Measurements from ENCODE around the gene FOXK1. TPM values are rescaled to one million over a fixed set of nuclear protein-coding genes. Genes with fewer than 3 reads are reported as not detected.

FOXK1 gene
- total RNA-seq, 2 donors from 2014 or later, result 17.3 to 47.5 TPM

DNA sequence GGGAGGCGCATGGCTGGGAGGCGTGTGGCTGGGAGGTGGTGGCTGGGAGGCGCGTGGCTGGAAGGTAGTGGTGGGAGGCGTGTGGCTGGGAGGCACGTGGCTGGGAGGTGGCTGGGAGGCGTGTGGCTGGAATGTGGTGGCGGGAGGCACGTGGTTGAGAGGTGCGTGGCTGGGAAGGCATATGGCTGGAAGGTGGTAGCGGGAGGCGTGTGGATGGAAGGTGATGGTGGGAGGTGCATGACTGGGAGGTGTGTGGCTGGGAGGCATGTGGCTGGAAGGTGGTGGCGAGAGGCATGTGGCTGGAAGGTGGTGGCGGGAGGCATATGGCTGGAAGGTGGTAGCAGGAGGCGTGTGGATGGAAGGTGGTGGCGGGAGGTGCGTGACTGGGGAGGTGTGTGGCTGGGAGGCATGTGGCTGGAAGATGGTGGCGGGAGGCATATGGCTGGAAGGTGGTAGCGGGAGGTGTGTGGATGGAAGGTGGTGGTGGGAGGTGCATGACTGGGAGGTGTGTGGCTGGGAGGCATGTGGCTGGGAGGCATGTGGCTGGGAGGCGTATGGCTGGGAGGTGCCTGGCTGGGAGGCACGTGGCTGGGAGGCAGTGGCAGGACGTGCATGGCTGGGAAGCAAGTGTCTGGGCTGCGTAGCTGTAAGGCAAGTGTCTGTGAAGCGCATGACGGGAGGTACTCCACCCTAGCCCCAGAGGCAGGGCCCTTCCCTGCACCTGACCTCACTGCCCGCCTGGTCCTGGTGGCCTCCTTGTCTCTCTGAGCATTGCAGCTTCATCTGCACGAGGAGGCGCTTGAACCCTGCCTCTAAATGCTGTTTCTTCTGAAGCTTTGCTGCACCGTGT, 35.1 kb downstream of the FOXK1 start:
- no peak for DNase-seq (ENCODE audit: low spot score)
- Histone ChIP-seq H3K4me3 (no peak overlapping the region), H3K27me3 (replicated peaks; ENCODE audit: insufficient read depth) (no peaks in the 10 kb centered on the region), H3K27ac (no peak overlapping the region), H3K9me3 (no peaks in the 10 kb centered on the region), H3K4me1 (replicated peaks) (peaks cover 4% of the 10 kb centered on the region), H3K36me3 (no peaks in the 10 kb centered on the region)
- TF ChIP-seq, protein P1, sequence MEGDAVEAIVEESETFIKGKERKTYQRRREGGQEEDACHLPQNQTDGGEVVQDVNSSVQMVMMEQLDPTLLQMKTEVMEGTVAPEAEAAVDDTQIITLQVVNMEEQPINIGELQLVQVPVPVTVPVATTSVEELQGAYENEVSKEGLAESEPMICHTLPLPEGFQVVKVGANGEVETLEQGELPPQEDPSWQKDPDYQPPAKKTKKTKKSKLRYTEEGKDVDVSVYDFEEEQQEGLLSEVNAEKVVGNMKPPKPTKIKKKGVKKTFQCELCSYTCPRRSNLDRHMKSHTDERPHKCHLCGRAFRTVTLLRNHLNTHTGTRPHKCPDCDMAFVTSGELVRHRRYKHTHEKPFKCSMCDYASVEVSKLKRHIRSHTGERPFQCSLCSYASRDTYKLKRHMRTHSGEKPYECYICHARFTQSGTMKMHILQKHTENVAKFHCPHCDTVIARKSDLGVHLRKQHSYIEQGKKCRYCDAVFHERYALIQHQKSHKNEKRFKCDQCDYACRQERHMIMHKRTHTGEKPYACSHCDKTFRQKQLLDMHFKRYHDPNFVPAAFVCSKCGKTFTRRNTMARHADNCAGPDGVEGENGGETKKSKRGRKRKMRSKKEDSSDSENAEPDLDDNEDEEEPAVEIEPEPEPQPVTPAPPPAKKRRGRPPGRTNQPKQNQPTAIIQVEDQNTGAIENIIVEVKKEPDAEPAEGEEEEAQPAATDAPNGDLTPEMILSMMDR (IDR thresholded peaks at IDR 0.05), result no peak
- TF ChIP-seq POLR2A (IDR thresholded peaks at IDR 0.05) (no peak), POLR2AphosphoS5 (IDR thresholded peaks at IDR 0.05) (no peak)
- WGBS, result 89% methylated on average over 29 of the region's 29 CpGs
- intact Hi-C loops (cut with DNase I), result no loop called here

DNA sequence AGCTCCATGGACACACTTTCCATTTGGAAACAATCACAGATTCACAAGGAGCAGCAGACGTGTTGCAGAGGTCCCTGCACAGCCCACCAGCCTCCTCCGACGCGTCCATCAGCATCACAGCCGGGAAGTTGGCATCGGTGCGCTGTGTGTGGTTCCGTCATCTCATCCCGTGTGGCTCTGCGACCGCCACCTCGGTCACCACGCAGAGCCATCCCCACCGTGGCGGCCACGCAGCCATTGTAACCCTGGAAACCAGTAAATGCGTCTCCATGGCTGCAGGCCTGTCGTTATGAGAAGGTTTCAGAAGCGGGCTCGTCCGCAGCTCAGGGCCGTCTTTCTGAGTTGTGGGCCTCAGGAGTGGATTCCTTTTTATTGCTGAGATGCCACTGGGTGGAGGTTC, 36.0 kb downstream of the FOXK1 start:
- no peaks in the 10 kb centered on the region for H3K27me3 ChIP-seq (replicated peaks; ENCODE audit: insufficient read depth)
- DNase-seq (ENCODE audit: low spot score), result no peak
- TF ChIP-seq POLR2A (IDR thresholded peaks at IDR 0.05), result no peak
- TF ChIP-seq POLR2AphosphoS5 (IDR thresholded peaks at IDR 0.05), result no peak
- TF ChIP-seq, protein P1 (IDR thresholded peaks at IDR 0.05), result no peak
- H3K4me3 ChIP-seq, result no peak overlapping the region
- no peak overlapping the region for H3K27ac ChIP-seq
- intact Hi-C loops (cut with DNase I), result no loop called here
- H3K9me3 ChIP-seq, result no peaks in the 10 kb centered on the region
- WGBS, result 87% methylated on average over 22 of the region's 22 CpGs
- peaks cover 1% of the 10 kb centered on the region for H3K4me1 ChIP-seq (replicated peaks)
- no peaks in the 10 kb centered on the region for H3K36me3 ChIP-seq

DNA sequence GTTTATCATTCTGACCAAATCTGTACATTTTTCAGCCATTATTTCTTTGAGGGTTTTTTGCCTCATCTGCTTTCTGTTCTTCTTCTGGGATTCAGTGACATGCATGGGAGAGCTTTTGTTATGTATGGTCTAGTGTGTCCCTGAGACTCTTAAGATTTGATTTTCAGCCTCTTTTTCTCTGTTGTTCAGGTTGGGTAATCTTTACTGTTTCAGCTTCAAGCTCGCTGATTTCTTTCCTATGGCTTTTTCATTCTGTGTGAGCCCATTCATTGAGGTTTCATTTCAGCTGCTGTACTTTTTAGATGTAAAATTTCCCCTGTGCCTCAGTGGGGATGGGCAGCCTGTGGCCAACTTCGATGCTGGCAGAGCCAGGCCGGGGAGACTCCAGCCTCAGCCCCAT, 38.1 kb downstream of the FOXK1 start:
- Histone ChIP-seq H3K27ac (no peak overlapping the region), H3K4me3 (no peak overlapping the region), H3K9me3 (no peaks in the 10 kb centered on the region), H3K36me3 (no peaks in the 10 kb centered on the region), H3K27me3 (replicated peaks; ENCODE audit: insufficient read depth) (no peaks in the 10 kb centered on the region), H3K4me1 (replicated peaks) (peaks cover 6% of the 10 kb centered on the region)
- TF ChIP-seq, protein P1 (IDR thresholded peaks at IDR 0.05), result no peak
- TF ChIP-seq POLR2A (IDR thresholded peaks at IDR 0.05), result no peak
- TF ChIP-seq POLR2AphosphoS5 (IDR thresholded peaks at IDR 0.05), result no peak
- intact Hi-C loops (cut with DNase I), result no loop called here
- DNase-seq (ENCODE audit: low spot score), result no peak
- 89% methylated on average over 3 of the region's 3 CpGs for WGBS

DNA sequence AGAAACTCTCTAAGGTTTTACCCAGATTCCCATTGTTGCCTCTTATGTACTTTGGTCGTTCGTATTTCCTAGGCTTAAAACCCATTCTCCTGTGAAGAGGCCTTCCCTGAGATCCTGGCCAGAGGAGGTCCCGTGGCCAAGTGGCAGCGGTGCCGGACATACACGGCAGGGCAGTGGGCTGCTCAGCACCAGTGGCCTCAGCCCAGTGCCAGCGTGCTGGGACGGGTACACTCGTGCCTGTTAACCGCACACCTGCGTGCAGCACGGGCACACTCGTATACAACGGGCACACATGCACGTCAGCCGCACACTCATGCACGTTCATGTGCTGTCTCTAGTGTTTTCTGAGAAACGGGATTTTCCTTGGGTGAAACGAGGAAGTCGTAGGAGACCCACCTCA, 40.2 kb downstream of the FOXK1 start:
- Histone ChIP-seq H3K4me3 (no peak overlapping the region), H3K9me3 (no peaks in the 10 kb centered on the region), H3K4me1 (replicated peaks) (peaks cover 6% of the 10 kb centered on the region), H3K27ac (no peak overlapping the region), H3K36me3 (no peaks in the 10 kb centered on the region), H3K27me3 (replicated peaks; ENCODE audit: insufficient read depth) (no peaks in the 10 kb centered on the region)
- no peak for TF ChIP-seq POLR2A (IDR thresholded peaks at IDR 0.05)
- no peak for TF ChIP-seq POLR2AphosphoS5 (IDR thresholded peaks at IDR 0.05)
- TF ChIP-seq, protein P1 (IDR thresholded peaks at IDR 0.05), result no peak
- intact Hi-C loops (cut with DNase I), result no loop called here
- WGBS, result 90% methylated on average over 20 of the region's 20 CpGs
- DNase-seq (ENCODE audit: low spot score), result no peak

All from prostate gland (tissue), 2 donors.